ENCODE data around the gene HRK. TPM values are rescaled to one million over a fixed set of nuclear protein-coding genes. Genes with fewer than 3 reads are reported as not detected.
A peak's percentile ranks its signal among the peaks of the same experiment; 100 is the strongest.

HRK gene
- total RNA-seq, 2 donors from 2014 or later = 0.14 TPM; not detected in 1

DNA sequence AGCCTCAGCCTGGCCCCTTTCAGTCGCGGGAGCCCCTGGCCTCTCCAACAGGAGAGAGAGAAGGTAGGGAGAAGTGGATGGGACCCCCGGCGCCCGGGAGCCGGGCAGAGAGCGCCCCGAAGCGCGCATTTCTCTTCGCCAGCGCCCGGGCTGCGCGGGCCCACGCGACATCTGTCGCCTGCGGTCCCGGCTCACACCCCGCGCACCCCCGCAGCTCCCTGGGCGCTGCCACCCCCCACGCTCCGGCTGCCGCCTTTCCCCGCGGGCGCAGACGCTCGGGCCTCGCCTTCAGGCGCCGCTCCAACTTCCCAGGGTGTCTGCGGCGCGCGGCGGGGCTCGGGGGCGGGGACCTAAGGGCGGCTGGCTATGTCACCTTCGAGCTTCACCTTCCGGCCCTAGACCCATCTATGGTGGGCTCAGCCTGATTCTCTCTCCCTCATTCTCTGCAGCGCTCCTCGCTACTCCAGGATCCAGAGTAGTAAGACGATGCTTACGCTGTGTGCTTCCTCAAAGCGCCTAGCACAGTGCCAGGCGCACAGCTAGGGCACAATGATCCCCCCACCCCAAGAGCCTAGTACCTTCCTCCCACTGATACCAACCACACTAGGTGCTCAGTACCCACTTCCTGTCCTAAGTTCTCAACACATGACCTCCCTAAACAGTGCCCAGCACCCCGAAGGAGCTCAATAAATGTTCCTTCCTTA is 1.6 kb downstream of the HRK start:
- H3K36me3 ChIP-seq = no peaks in the 10 kb centered on the region
- ATAC-seq (ENCODE audit: insufficient number of reproducible peaks, low FRiP score, low read depth) (no peak), DNase-seq (ENCODE audit: low spot score) (no peak)
- peak overlapping the region; percentile 48 for H3K4me3 ChIP-seq
- peaks cover 15 to 44% of the 10 kb centered on the region in 2 donors for H3K4me1 ChIP-seq (ENCODE audit: control insufficient read depth in 1 of 2, low read depth in 2 of 2)
- TF ChIP-seq, protein P1, sequence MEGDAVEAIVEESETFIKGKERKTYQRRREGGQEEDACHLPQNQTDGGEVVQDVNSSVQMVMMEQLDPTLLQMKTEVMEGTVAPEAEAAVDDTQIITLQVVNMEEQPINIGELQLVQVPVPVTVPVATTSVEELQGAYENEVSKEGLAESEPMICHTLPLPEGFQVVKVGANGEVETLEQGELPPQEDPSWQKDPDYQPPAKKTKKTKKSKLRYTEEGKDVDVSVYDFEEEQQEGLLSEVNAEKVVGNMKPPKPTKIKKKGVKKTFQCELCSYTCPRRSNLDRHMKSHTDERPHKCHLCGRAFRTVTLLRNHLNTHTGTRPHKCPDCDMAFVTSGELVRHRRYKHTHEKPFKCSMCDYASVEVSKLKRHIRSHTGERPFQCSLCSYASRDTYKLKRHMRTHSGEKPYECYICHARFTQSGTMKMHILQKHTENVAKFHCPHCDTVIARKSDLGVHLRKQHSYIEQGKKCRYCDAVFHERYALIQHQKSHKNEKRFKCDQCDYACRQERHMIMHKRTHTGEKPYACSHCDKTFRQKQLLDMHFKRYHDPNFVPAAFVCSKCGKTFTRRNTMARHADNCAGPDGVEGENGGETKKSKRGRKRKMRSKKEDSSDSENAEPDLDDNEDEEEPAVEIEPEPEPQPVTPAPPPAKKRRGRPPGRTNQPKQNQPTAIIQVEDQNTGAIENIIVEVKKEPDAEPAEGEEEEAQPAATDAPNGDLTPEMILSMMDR (IDR thresholded peaks at IDR 0.05) = no peak
- peaks cover 22% of the 10 kb centered on the region for H3K27me3 ChIP-seq (replicated peaks; ENCODE audit: insufficient read depth)
- H3K27ac ChIP-seq = no peak overlapping the region
- H3K9me3 ChIP-seq = peaks cover 4% of the 10 kb centered on the region

DNA sequence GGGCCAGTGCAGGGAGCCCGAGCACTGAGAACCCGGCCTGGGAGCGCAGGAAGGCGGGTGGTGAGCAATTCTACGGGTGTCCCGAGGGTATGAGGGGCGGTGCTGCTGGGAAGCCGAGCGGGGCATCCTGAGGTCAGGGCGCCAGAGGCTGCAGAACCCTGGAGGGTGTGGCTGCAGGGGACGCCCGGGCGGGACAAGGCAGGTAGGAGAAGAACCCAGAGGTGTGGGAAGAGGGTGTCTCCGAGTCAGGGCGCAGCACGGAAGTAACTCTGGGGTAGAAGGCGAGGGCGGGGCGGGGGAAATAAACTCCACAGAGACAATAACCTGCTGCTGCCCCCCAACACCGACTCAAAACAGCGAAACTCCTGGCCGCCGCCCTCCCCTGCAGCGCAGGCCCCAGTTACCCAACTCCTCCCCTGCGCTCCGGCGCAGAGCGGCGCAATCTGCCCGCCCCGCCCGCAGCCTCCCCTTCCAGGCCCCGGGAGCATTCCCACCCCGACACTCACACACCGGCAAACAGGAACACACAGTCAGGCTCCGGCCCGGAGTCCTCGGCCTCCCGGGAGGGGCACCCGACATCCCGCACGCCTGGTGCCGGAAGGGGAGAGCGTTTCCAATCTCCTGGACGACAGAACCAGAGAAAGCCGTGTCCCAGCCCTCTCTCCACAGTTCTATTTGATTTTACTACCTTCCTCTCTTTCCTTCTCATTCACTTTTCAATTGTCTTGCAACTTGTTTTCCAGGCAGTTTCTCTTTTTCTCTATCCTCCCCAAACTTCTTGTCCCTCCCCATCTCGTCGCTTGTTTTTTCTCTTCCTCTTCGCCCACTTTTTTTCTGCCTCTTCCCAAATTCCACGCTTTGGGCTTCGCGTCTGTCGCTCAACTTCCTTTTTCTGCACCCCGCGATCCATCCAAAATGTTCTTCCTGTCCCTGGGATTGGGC is 2.4 kb downstream of the HRK start:
- no peaks in the 10 kb centered on the region for H3K36me3 ChIP-seq
- H3K9me3 ChIP-seq = peaks cover 6% of the 10 kb centered on the region
- peaks cover 22% of the 10 kb centered on the region for H3K27me3 ChIP-seq (replicated peaks; ENCODE audit: insufficient read depth)
- H3K4me3 ChIP-seq = peak overlapping the region; percentile 48
- H3K27ac ChIP-seq = no peak overlapping the region
- DNase-seq (ENCODE audit: low spot score) = no peak
- ATAC-seq (ENCODE audit: insufficient number of reproducible peaks, low FRiP score, low read depth) = no peak
- H3K4me1 ChIP-seq (ENCODE audit: control insufficient read depth in 1 of 2, low read depth in 2 of 2) = peaks cover 15 to 44% of the 10 kb centered on the region in 2 donors
- TF ChIP-seq, protein P1 (IDR thresholded peaks at IDR 0.05) = no peak

DNA sequence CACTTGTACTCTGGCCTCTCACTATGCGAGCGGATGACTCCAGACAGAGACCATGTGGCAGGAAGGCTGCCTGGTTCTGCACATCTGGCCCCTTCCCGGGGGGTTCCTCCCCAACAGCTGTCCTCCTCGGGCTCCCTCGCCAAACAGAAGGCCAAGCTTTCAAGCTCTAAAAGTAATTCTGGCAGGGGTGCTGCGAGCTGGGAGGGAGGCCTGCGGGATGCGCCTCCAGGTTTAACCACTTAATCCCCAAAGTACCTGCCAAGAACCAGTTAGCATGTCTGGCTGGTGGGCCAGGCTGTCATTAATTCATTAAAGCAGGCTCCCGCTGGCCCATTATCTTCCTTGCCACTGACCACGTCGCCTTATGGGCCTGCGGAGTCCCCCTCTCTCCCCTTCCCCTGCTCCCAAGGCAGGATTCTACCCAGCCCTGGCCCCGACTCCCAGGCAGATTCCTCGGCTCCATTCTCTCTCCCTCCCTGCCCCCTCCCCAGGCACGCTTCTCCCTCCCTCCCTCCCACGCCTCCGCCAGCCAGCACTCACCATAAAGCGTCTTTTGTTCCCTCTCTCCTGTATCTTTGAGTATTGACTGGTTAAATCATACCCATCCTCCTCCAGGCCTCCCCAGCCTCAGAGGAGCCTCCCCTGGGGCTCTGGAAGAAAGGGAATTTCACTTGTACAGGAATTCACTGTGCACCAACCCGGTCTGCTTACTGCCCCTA is 4.9 kb downstream of the HRK start:
- no peak for ATAC-seq (ENCODE audit: insufficient number of reproducible peaks, low FRiP score, low read depth)
- Histone ChIP-seq H3K27me3 (replicated peaks; ENCODE audit: insufficient read depth) (peaks cover 15% of the 10 kb centered on the region), H3K36me3 (no peaks in the 10 kb centered on the region), H3K9me3 (peaks cover 6% of the 10 kb centered on the region), H3K4me1 (ENCODE audit: control insufficient read depth in 1 of 2, low read depth in 2 of 2) (peaks cover 15 to 29% of the 10 kb centered on the region in 2 donors), H3K4me3 (no peak overlapping the region), H3K27ac (no peak overlapping the region)
- no peak for DNase-seq (ENCODE audit: low spot score)
- TF ChIP-seq, protein P1 (IDR thresholded peaks at IDR 0.05) = no peak

DNA sequence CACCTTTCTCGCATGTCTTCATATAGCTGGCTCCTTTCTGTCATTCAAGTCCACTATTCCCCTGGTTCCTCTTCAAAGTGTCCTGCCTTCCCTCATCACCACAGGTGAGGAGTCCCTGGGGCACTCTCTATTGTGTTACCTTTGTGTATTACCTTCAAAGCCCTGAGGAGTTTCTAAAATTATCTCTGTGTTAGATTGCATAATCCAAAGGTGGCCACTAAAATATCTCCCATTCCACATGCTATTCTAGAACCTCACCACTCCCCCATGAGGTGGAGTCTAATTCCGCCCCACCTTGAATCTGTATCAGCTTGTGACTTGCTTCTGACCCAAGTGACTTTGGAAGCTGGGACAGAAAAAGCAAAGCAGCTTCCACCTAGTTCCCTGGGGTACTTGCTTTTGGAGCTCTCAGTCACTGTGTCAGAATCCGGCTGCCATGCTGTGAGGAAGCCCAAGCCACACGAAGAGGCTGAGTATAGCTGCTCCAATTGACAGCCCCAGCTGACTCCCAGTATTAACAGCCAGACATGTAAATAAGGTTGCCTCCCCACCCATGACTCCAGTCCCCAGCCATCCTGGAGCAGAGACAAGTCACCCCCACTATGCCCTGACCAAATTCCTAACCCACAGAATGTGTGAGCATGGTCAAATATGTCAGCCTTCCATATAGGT is 6.8 kb downstream of the HRK start:
- H3K27me3 ChIP-seq (replicated peaks; ENCODE audit: insufficient read depth) = peaks cover 15% of the 10 kb centered on the region
- TF ChIP-seq, protein P1 (IDR thresholded peaks at IDR 0.05) = no peak
- peaks cover 7 to 15% of the 10 kb centered on the region in 2 donors for H3K4me1 ChIP-seq (ENCODE audit: control insufficient read depth in 1 of 2, low read depth in 2 of 2)
- H3K9me3 ChIP-seq = peaks cover 6% of the 10 kb centered on the region
- no peak overlapping the region for H3K4me3 ChIP-seq
- ATAC-seq (ENCODE audit: insufficient number of reproducible peaks, low FRiP score, low read depth) (no peak), DNase-seq (ENCODE audit: low spot score) (no peak)
- no peak overlapping the region for H3K27ac ChIP-seq
- H3K36me3 ChIP-seq = no peaks in the 10 kb centered on the region
